GM21367 (cell line): ENCODE results near the gene FUZ.

ENCODE experiments used
- ATAC-seq: cut with Tn5 transposase; IDR thresholded peaks from one replicate; pipeline ENCODE4 v1.9.1; 2021; ENCODE audit not compliant: unreplicated experiment

The FUZ gene

DNA sequence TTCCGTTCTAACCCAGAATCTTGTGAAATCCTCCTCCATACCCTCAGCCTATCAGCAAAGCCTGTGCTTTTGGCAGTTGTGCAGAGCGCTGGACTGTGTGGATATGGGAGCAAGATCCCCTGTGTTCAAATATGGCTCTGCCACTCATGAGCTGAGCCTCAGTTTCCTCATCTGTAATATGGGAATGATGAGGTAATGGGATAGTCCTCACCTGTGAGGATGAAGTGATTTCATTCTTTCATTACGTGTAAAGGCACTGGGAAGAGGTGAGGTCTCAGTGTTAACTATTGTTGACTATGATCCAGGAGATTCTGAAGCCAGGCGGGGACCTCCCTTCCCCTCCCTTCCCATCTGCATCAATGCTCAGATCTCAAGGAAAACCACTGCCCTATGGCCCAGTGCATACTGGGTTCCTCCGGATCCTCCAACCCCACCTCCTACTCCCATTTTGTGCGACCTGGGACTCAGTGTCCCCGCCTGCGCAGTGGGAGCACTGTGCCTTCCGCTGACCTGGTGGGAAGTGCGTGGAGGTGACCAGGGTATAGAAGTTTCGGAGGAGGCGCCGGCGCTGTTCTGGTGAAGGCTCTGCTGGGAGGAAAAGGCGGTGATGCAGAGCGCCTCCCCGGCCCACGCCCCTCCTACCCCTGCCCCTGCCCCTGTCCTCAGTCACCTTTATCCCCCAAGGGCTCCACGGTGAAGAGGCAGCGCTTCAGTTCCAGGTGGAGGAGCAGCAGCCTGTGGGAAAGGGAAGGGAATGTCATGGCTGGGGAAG, 5.0 kb downstream of the FUZ start:
- ATAC-seq, result no peak

GRCh38 chr19:49807058-49807903, 5.8 kb downstream of the FUZ start:
- ATAC-seq, result no peak

- no peak for ATAC-seq
Measured at GRCh38 chr19:49806620-49806959, 6.5 kb downstream of the FUZ start.

- no peak for ATAC-seq
Measured at GRCh38 chr19:49805822-49806619, 7.1 kb downstream of the FUZ start.

DNA sequence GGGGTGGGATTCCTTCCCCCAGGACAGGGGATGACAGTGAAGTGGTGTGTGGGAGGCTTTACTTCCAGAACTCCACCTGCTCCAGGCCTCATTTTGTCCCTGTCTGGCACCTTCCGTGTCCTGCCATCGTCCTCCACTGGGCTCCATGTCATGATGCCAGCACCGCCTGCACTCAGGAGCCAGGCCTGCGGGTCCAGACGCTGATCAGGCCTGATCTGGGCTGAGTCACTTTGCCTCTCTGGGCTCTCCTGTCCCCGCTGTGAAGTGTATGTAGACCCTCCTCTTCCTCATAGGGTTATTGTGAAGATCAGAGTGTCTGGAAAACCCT, 9.6 kb downstream of the FUZ start:
- no peak for ATAC-seq

- no peak for ATAC-seq
Measured at GRCh38 chr19:49802836-49803528, 10.1 kb downstream of the FUZ start.

- ATAC-seq, result no peak
Measured at GRCh38 chr19:49801966-49802661, 11.0 kb downstream of the FUZ start.

DNA sequence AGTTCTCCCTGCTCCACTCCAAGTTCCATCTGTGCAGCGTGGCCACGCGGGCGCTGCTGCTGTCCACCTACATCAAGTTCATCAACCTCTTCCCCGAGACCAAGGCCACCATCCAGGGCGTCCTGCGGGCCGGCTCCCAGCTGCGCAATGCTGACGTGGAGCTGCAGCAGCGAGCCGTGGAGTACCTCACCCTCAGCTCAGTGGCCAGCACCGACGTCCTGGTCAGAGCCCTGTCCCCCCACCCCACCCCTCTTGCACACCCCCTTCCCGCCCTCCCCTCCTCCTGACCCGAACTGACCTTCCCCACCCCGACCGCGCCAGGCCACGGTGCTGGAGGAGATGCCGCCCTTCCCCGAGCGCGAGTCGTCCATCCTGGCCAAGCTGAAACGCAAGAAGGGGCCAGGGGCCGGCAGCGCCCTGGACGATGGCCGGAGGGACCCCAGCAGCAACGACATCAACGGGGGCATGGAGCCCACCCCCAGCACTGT, 11.6 kb downstream of the FUZ start:
- no peak for ATAC-seq

DNA sequence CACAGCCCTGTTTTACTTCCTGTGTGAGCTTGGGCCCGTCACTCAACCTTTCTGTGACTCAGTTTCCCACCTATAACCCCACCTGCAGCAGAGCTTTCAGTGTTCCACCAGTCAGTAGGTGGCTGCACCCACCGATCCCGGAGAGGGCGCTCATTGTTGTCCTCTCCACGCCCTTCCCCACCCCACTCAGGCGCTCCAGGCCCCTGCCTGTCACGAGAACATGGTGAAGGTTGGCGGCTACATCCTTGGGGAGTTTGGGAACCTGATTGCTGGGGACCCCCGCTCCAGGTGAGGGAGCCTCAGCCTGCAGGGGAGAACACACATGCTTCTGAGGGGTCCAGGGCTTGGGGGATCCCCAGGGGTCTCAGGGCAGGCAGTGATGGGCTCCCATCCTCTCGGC, 12.3 kb downstream of the FUZ start:
- ATAC-seq, result no peak

DNA sequence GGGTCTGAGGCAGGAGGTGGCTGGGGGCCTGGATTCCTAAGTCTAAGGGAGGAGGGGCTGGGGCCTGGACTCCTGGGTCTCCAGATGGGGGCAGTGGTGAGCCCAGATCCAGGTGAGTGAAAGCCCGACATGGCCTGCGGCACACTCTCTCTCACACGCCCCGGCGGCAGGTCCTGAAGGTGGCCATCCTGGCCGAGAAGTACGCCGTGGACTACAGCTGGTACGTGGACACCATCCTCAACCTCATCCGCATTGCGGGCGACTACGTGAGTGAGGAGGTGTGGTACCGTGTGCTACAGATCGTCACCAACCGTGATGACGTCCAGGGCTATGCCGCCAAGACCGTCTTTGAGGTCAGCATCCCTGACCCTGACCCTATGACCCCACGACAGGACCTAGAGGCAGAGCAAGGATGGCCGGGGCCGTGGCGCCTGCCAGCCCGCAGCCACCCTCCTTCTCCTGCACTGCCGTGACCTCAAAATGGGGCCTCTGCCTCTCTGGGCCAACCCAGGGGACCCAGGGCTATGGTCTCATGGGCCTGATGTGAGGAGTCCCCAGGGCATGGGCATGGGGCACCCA, 13.2 kb downstream of the FUZ start:
- ATAC-seq, result no peak

DNA sequence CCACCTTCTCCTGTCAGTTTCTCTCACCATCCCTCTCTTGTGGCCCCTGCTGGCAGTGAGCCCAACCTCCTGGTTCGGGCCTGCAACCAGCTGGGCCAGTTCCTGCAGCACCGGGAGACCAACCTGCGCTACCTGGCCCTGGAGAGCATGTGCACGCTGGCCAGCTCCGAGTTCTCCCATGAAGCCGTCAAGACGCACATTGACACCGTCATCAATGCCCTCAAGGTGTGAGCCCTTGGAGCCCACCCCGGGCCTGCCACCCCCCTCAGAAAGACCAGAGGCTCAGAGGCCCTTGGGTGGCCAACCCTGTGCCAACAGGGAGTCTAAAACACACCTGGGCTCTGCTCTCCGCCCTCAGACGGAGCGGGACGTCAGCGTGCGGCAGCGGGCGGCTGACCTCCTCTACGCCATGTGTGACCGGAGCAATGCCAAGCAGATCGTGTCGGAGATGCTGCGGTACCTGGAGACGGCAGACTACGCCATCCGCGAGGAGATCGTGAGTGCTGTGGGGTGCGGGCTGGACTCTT, 13.8 kb downstream of the FUZ start:
- no peak for ATAC-seq

GRCh38 chr19:49798574-49798973, 14.5 kb downstream of the FUZ start:
- no peak for ATAC-seq

GRCh38 chr19:49795615-49796014, 17.5 kb downstream of the FUZ start:
- ATAC-seq, result no peak

DNA sequence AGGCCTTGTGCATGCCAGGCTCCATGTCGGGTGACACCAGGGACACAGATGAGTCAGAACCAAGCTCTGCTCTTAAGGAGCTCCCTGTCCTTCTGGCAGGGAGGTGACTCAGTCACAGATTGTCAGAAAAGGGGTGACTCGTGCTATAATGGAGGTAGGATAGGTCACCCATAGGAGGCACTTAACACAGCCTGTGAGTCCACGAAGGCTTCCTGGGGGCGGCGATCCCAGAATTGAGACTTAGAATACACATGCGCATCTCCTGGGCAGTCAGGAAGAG, 19.6 kb downstream of the FUZ start:
- ATAC-seq, result no peak

- ATAC-seq, result no peak
Measured at GRCh38 chr19:49792829-49793560, 20.1 kb downstream of the FUZ start.

- ATAC-seq, result no peak
Measured at GRCh38 chr19:49791776-49792445, 21.2 kb downstream of the FUZ start.

GRCh38 chr19:49790866-49791265, 22.2 kb downstream of the FUZ start:
- no peak for ATAC-seq

DNA sequence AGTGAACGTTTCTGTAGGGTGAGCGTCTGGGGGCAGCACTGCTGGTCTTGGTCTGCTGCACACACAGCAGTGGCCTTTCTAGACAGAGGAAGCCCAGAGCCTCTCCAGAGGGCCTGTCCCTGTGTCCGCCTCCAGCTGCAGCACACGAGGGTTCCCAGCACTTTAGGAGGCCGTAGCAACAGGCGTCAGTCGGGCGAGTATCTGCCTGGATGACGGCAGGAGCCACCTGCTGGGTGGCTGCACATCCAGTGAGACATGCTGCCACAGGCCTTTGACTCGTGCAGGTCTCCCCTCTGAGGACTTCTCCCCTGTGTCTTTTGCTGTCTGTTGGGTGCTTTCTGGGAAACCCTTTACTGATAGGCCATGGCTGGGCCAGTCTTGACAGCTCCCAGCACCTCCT, 24.2 kb downstream of the FUZ start:
- no peak for ATAC-seq

DNA sequence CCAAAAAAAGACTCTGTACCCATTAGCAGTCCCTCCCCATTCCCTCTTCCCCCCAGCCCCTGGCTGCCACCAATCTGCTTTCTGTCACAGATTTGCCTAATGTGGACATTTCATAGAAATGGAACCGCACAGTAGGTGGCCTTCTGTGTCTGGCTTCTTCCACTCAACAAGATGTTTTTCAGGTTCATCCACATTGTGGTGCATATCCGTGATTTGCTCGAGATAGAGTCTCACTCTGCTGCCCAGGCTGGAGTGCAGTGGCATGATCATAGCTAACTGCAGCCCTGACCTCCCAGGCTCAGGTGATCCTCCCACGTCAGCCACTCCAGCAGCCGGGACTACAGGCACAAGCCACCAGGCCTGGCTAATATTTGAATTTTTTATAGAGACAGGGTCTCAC, 25.3 kb downstream of the FUZ start:
- no peak for ATAC-seq
